B cell (primary cell): ENCODE results near the gene CCDC92B. TPM values are rescaled to one million over a fixed set of nuclear protein-coding genes. Genes with fewer than 3 reads are reported as not detected.

Source experiments
- ATAC-seq: fragments of 200-7000 bp; cut with Tn5 transposase; one replicate; pipeline ENCODE4 v1.10.0; 2021; ENCODE audit warnings: low read depth, mild to moderate bottlenecking, moderate number of reproducible peaks, moderate library complexity
- CTCF ChIA-PET: fragments of 350-600 bp; sonication (Branson Sonifier 250); formaldehyde crosslinking; loops from one replicate; lab custom pipeline; 2021; ENCODE audit warnings: antibody characterized with exemption, inconsistent platforms; lab: Charles Lee
- POLR2A ChIA-PET: fragments of 350-600 bp; sonication (Branson Sonifier 250); formaldehyde crosslinking; loops from one replicate; lab custom pipeline; 2021; ENCODE audit warnings: antibody characterized with exemption; lab: Charles Lee
- DNase-seq: peaks from one replicate; pipeline ENCODE4 v3.0.0; 2013
- H2AFZ ChIP-seq: 2 replicates; pipeline ENCODE4 v1.6.1; 2012; ENCODE audit warnings: mild to moderate bottlenecking, low read depth, low read length; ENCODE audit not compliant: insufficient read depth, poor library complexity, severe bottlenecking
- H3K27ac ChIP-seq, 2 donors: 1 replicate in 1 of 2; 2 replicates in 1 of 2; pipeline ENCODE4 v1.5.1; 2012 to 2013; ENCODE audit warnings: low read length in 2 of 2, mild to moderate bottlenecking in 2 of 2, moderate library complexity in 1 of 2
- H3K27me3 ChIP-seq, 4 experiments: fragments of 200-600 bp in 1 of 4; sonication (generic) in 1 of 4; replicated peaks in 1 of 4; 1 replicate in 2 of 4; 2 replicates in 2 of 4; pipeline versions ENCODE4 v1.6.1 to v1.7.0; 2013 to 2016; ENCODE audit warnings: low read length in 3 of 4, mild to moderate bottlenecking in 2 of 4, mixed read lengths in 1 of 4, moderate library complexity in 1 of 4; ENCODE audit not compliant: insufficient read depth in 4 of 4, control insufficient read depth in 3 of 4; ENCODE audit errors: control extremely low read depth in 1 of 4
- H3K36me3 ChIP-seq, 2 experiments: replicated peaks in 1 of 2; 1 replicate in 1 of 2; 2 replicates in 1 of 2; pipeline versions ENCODE4 v1.6.1 to v1.7.1; 2013; ENCODE audit warnings: low read length in 1 of 2; ENCODE audit not compliant: insufficient read depth in 2 of 2, control insufficient read depth in 1 of 2; ENCODE audit errors: control extremely low read depth in 1 of 2, extremely low read depth in 1 of 2
- H3K4me1 ChIP-seq, 2 donors: fragments of 200-600 bp in 1 of 2; sonication (generic) in 1 of 2; 1 replicate in 1 of 2; 2 replicates in 1 of 2; pipeline versions ENCODE4 v1.5.1 to v1.6.1; 2013 to 2017; ENCODE audit warnings: low read length in 2 of 2; ENCODE audit not compliant: control insufficient read depth in 2 of 2, insufficient read depth in 2 of 2
- H3K4me2 ChIP-seq: replicated peaks from 2 replicates; pipeline ENCODE3; 2012; ENCODE audit warnings: mild to moderate bottlenecking, low read depth, low read length; ENCODE audit not compliant: poor library complexity, severe bottlenecking
- H3K4me3 ChIP-seq, 5 experiments: fragments of 200-600 bp in 1 of 5; sonication (generic) in 1 of 5; 1 replicate in 3 of 5; 2 replicates in 2 of 5; pipeline versions ENCODE4 v1.5.1 to v1.7.0; 2011 to 2016; ENCODE audit warnings: low read length in 4 of 5, mild to moderate bottlenecking in 4 of 5, low read depth in 2 of 5, control low read depth in 1 of 5, moderate library complexity in 1 of 5; ENCODE audit not compliant: insufficient read depth in 1 of 5; ENCODE audit errors: control extremely low read depth in 1 of 5, extremely low read depth in 1 of 5
- H3K79me2 ChIP-seq: fragments of 200-600 bp; sonication (generic); one replicate; pipeline ENCODE4 v1.6.0; 2016; ENCODE audit warnings: low read length; ENCODE audit not compliant: control insufficient read depth, insufficient read depth
- H3K9ac ChIP-seq: fragments of 200-600 bp; sonication (generic); 2 replicates; pipeline ENCODE4 v1.6.1; 2017; ENCODE audit warnings: mild to moderate bottlenecking, low read length, moderate library complexity
- H3K9me3 ChIP-seq, 3 donors: one replicate each; pipeline versions ENCODE4 v1.6.1 to v1.7.1; 2013; ENCODE audit warnings: low read length in 2 of 3; ENCODE audit not compliant: control insufficient read depth in 2 of 3, insufficient read depth in 1 of 3; ENCODE audit errors: control extremely low read depth in 1 of 3
- H4K20me1 ChIP-seq: 2 replicates; pipeline ENCODE4 v1.6.0; 2012; ENCODE audit warnings: mild to moderate bottlenecking, low read length; ENCODE audit not compliant: insufficient read depth, control insufficient read depth, poor library complexity, severe bottlenecking
- H3K27ac Mint-ChIP-seq: one replicate; pipeline ENCODE4 v1.8.0; 2021; ENCODE audit warnings: mixed read lengths
- H3K27me3 Mint-ChIP-seq: one replicate; pipeline ENCODE4 v1.8.0; 2021; ENCODE audit warnings: mixed read lengths
- H3K4me1 Mint-ChIP-seq: one replicate; pipeline ENCODE4 v1.8.0; 2021; ENCODE audit warnings: mixed read lengths
- H3K4me3 Mint-ChIP-seq: one replicate; pipeline ENCODE4 v1.8.0; 2021; ENCODE audit warnings: mixed read lengths
- H3K9me3 Mint-ChIP-seq: one replicate; pipeline ENCODE4 v1.8.0; 2022; ENCODE audit warnings: mixed read lengths; ENCODE audit not compliant: insufficient read depth
- CTCF ChIP-seq: fragments of 200-600 bp; IDR thresholded peaks from one replicate; pipeline ENCODE4 v1.8.0; 2022; ENCODE audit warnings: antibody characterized with exemption, mild to moderate bottlenecking
- EZH2 ChIP-seq: IDR thresholded peaks from 2 replicates; pipeline ENCODE4 v1.6.1; 2012; ENCODE audit warnings: borderline replicate concordance, low read depth, mild to moderate bottlenecking, moderate library complexity, low read length; ENCODE audit not compliant: insufficient read depth, poor library complexity, severe bottlenecking
- WGBS: methylation state at CpG from one replicate; pipeline ENCODE4 v1.1.5; 2013; ENCODE audit warnings: missing lambda C conversion rate; ENCODE audit not compliant: insufficient coverage; 5-methylcytosine and 5-hydroxymethylcytosine counted together
- intact Hi-C: fragments of 100-400 bp; cut with micrococcal nuclease; formaldehyde crosslinking; loops from one replicate; pipeline ENCODE4 v1.10.0; 2022
- polyA plus RNA-seq: library from polyadenylated mRNA; depleted of rRNA; stranded (reverse); fragments of >200 nt; gene quantifications from 2 replicates; pipeline ENCODE4 v1.2.3, GENCODE V29; 2012
- total RNA-seq, 2 donors: library from RNA; stranded (reverse); fragments of 120-200 nt in 1 of 2; gene quantifications; 1 replicate in 1 of 2; 2 replicates in 1 of 2; pipeline versions ENCODE4 v1.2.3 to v1.2.4, GENCODE V29; 2013 to 2022

Gene CCDC92B
- total and polyA plus RNA-seq, 2 donors (not counting 1 experiment from before 2014, with no cell fraction given): 0.04 TPM; not detected in 1

GRCh38 chr17:2694381-2695242, 54.8 kb downstream of the CCDC92B start:
- ChIA-PET CTCF (no interaction called here), POLR2A (interaction anchor here (0.5 kb wide), 1 partner anchor 233 kb away, joined by 4 read pairs; no protein-coding TSS in a partner anchor)
- Histone ChIP-seq H3K79me2 (no peaks in the 10 kb centered on the region), H3K9me3 (no peaks in the 10 kb centered on the region), H3K36me3 (peaks cover 0 to 54% of the 10 kb centered on the region in 2 experiments), H4K20me1 (no peaks in the 10 kb centered on the region), H3K4me3 (no peak overlapping the region), H3K27ac (no peak overlapping the region), H3K4me1 (peaks cover 0 to 7% of the 10 kb centered on the region in 2 donors), H3K27me3 (no peaks in the 10 kb centered on the region), H3K9ac (no peak overlapping the region), H3K4me2 (no peak overlapping the region), H2AFZ (no peak overlapping the region)
- Mint-ChIP-seq H3K9me3 (no peaks in the 10 kb centered on the region), H3K4me3 (no peak overlapping the region), H3K27me3 (no peaks in the 10 kb centered on the region), H3K4me1 (no peaks in the 10 kb centered on the region), H3K27ac (no peak overlapping the region)
- no peak for TF ChIP-seq CTCF
- TF ChIP-seq EZH2: no peak
- no peak for DNase-seq
- ATAC-seq: no peak
- WGBS: 95% methylated on average over 38 of the region's 42 CpGs
- intact Hi-C loops: no loop called here
